ENCODE measurements around the gene ABO.

- TF ChIP-seq POLR2A (IDR thresholded peaks at IDR 0.05) (no peak), CTCF (IDR thresholded peaks at IDR 0.05) (no peak)
Measured at GRCh38 chr9:133251773-133252172, 23.2 kb downstream of the ABO start.

Measured in suprapubic skin (tissue), 3 donors.